ENCODE data around the gene GSG1L. TPM values are rescaled to one million over a fixed set of nuclear protein-coding genes. Genes with fewer than 3 reads are reported as not detected.

Gene GSG1L
- total RNA-seq, 1 donor from 2014 or later: not detected

DNA sequence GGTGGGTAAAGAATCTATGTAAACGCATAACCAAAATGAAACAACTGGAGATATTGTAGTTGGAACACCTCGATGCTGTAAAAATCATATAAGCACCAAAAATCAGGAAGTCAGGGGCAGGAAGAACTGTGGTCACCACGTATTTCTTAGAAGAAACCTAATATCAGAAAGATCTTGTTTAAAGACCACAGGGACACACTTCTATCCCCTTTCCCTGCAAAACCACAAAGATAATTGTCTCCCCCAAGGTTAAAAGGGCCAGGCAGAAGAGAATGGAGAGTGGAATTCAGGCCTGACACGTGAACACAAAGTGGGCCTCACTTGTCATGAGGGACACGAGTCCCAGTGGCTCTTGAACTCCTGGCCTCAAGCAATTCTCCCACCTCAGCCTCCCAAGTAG, 68.1 kb downstream of the GSG1L start:
- Mint-ChIP-seq H3K4me3 (no peak overlapping the region), H3K27ac (ENCODE audit: unreplicated experiment) (no peak overlapping the region), H3K9me3 (peaks cover 7% of the 10 kb centered on the region), H3K4me1 (no peaks in the 10 kb centered on the region), H3K36me3 (ENCODE audit: low read depth) (no peaks in the 10 kb centered on the region), H3K27me3 (ENCODE audit: low read depth) (no peaks in the 10 kb centered on the region)
- DNase-seq (ENCODE audit: low read depth, low spot score): no peak
- TF ChIP-seq, protein P1, sequence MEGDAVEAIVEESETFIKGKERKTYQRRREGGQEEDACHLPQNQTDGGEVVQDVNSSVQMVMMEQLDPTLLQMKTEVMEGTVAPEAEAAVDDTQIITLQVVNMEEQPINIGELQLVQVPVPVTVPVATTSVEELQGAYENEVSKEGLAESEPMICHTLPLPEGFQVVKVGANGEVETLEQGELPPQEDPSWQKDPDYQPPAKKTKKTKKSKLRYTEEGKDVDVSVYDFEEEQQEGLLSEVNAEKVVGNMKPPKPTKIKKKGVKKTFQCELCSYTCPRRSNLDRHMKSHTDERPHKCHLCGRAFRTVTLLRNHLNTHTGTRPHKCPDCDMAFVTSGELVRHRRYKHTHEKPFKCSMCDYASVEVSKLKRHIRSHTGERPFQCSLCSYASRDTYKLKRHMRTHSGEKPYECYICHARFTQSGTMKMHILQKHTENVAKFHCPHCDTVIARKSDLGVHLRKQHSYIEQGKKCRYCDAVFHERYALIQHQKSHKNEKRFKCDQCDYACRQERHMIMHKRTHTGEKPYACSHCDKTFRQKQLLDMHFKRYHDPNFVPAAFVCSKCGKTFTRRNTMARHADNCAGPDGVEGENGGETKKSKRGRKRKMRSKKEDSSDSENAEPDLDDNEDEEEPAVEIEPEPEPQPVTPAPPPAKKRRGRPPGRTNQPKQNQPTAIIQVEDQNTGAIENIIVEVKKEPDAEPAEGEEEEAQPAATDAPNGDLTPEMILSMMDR (conservative IDR thresholded peaks at IDR 0.05): no peak

DNA sequence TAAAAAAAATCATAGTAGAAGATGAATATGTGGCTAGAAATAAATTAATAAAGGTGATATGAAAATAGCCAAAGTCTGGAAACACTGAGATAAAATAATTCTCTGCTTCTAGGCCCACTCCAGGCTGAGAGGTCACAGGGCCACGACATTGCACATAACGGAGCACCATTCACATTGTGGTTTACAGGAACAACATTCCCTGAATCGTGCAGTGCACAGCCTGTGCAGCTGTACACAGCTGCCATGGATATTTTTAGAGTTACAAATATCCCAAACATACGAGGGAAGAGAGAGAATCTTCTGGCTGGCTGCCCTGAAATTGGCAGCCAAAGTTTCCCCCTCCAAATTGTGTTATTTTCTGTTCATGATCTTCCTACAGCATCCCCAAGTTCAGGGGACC, 68.8 kb downstream of the GSG1L start:
- H3K4me3 Mint-ChIP-seq: no peak overlapping the region
- H3K27ac Mint-ChIP-seq (ENCODE audit: unreplicated experiment): no peak overlapping the region
- H3K36me3 Mint-ChIP-seq (ENCODE audit: low read depth): no peaks in the 10 kb centered on the region
- no peaks in the 10 kb centered on the region for H3K4me1 Mint-ChIP-seq
- peaks cover 7% of the 10 kb centered on the region for H3K9me3 Mint-ChIP-seq
- DNase-seq (ENCODE audit: low read depth, low spot score): no peak
- no peaks in the 10 kb centered on the region for H3K27me3 Mint-ChIP-seq (ENCODE audit: low read depth)
- TF ChIP-seq, protein P1 (conservative IDR thresholded peaks at IDR 0.05): no peak

DNA sequence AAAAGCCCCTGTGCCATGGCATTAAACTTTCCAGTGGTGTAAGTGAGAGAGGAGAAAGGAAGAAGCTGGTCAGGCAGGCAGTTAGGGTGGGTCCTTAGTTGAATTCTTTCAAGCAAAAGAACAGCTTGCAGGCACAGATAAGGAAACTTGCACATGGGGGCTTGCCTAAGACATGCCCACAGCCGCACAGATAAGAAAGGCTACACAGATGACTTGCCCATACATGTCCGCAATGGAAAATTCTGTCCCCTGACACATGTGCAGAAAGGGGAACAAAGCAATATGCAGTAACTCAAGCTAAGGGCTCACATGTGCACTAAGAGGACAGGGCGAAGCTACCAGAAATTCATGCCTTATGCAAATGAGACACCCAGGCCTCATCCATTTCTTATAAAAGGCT, 69.9 kb downstream of the GSG1L start:
- TF ChIP-seq, protein P1 (conservative IDR thresholded peaks at IDR 0.05): no peak
- Mint-ChIP-seq H3K36me3 (ENCODE audit: low read depth) (no peaks in the 10 kb centered on the region), H3K9me3 (peaks cover 7% of the 10 kb centered on the region), H3K4me3 (no peak overlapping the region), H3K27me3 (ENCODE audit: low read depth) (no peaks in the 10 kb centered on the region), H3K4me1 (no peaks in the 10 kb centered on the region), H3K27ac (ENCODE audit: unreplicated experiment) (no peak overlapping the region)
- DNase-seq (ENCODE audit: low read depth, low spot score): no peak

DNA sequence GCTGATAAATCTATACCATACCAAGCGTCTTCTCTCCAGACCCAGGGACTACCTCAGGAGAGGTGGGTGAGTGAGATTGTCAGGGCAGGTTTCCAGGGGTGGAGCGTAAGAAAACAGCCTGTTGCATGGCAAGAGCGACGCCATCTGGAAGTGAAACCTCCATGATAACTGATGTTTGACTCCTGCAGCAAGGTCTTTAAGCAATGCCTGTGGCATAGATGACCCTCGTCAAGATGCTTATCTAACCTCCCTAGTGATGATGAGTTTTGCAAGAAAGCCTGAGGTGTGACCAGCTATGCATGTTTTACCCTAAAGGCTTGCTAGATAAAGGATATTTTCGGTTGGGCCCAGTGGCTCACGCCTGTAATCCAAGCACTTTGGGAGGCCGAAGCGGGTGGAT, 71.6 kb downstream of the GSG1L start:
- Mint-ChIP-seq H3K9me3 (peaks cover 7% of the 10 kb centered on the region), H3K4me1 (no peaks in the 10 kb centered on the region), H3K4me3 (no peak overlapping the region), H3K36me3 (ENCODE audit: low read depth) (no peaks in the 10 kb centered on the region), H3K27me3 (ENCODE audit: low read depth) (no peaks in the 10 kb centered on the region), H3K27ac (ENCODE audit: unreplicated experiment) (no peak overlapping the region)
- no peak for DNase-seq (ENCODE audit: low read depth, low spot score)
- TF ChIP-seq, protein P1 (conservative IDR thresholded peaks at IDR 0.05): no peak

DNA sequence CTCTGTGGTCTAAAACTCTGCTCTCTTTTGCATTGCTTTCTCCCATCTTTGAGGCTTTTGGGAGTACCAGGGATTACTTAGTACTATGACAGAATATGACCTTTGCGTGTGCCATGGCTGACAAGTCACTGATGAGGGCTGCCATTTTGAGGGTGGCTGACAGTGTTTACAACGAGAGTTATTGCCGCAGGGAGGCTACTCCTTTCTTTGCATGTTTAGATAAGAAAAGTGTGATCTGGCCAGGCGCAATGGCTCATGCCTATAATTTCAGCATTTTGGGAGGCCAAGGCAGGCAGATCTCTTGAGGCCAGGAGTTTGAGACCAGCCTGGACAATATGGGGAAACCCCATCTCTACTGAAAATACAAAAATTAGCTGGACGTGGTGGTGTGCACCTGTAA, 77.5 kb downstream of the GSG1L start:
- Mint-ChIP-seq H3K9me3 (peaks cover 3% of the 10 kb centered on the region), H3K4me1 (no peaks in the 10 kb centered on the region), H3K36me3 (ENCODE audit: low read depth) (no peaks in the 10 kb centered on the region), H3K4me3 (no peak overlapping the region), H3K27ac (ENCODE audit: unreplicated experiment) (no peak overlapping the region), H3K27me3 (ENCODE audit: low read depth) (peaks cover 10% of the 10 kb centered on the region)
- DNase-seq (ENCODE audit: low read depth, low spot score): no peak
- TF ChIP-seq, protein P1 (conservative IDR thresholded peaks at IDR 0.05): no peak

DNA sequence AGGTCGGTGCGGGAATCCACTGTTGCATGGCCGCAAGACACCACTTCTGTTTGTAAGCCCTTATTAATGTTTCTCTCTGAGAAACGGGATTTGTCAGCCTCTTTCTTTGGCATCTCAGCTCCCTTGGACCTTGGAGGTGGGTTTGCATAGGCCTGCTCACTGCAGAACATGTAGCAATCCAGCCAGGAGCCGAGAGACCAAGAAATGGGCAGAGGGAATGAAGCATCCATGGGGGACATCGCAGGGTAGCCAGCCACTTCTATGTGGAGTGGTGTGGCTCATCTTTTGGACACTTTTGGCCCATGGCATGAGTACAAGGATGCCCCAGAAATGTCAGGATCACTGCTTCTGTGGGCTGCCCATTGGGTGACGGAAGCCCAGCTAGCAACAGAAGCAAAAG, 79.4 kb downstream of the GSG1L start:
- Mint-ChIP-seq H3K9me3 (peaks cover 3% of the 10 kb centered on the region), H3K27me3 (ENCODE audit: low read depth) (peaks cover 16% of the 10 kb centered on the region), H3K27ac (ENCODE audit: unreplicated experiment) (no peak overlapping the region), H3K36me3 (ENCODE audit: low read depth) (no peaks in the 10 kb centered on the region), H3K4me1 (no peaks in the 10 kb centered on the region), H3K4me3 (no peak overlapping the region)
- no peak for DNase-seq (ENCODE audit: low read depth, low spot score)
- TF ChIP-seq, protein P1 (conservative IDR thresholded peaks at IDR 0.05): no peak

All from neural crest cell (in vitro differentiated cells).